Right atrium auricular region (tissue), 2 donors: ENCODE data around the gene UBE2E3. TPM values are rescaled to one million over a fixed set of nuclear protein-coding genes. Genes with fewer than 3 reads are reported as not detected.

Experiments
- DNase-seq: peaks from one replicate; pipeline ENCODE4 v3.0.0-alpha.2; 2019; ENCODE audit warnings: low spot score
- H3K27ac ChIP-seq, 2 donors: fragments of 200-600 bp; sonication (generic); 1 replicate in 1 of 2; 2 replicates in 1 of 2; pipeline ENCODE4 v1.5.1; 2016 to 2019
- H3K27me3 ChIP-seq, 2 donors: fragments of 200-600 bp; sonication (generic); one replicate each; pipeline versions ENCODE4 v1.5.1 to v1.6.0; 2017 to 2019
- H3K36me3 ChIP-seq: fragments of 200-600 bp; sonication (generic); one replicate; pipeline ENCODE4 v1.5.1; 2016
- H3K4me1 ChIP-seq, 2 donors: fragments of 200-600 bp; sonication (generic); one replicate each; pipeline versions ENCODE4 v1.5.1 to v1.6.0; 2017 to 2019
- H3K4me3 ChIP-seq, 2 donors: fragments of 200-600 bp; sonication (generic); 1 replicate in 1 of 2; 2 replicates in 1 of 2; pipeline ENCODE4 v1.5.1; 2017 to 2019; ENCODE audit warnings: mild to moderate bottlenecking in 1 of 2, moderate library complexity in 1 of 2
- H3K9me3 ChIP-seq, 2 donors: fragments of 200-600 bp; sonication (generic); one replicate each; pipeline ENCODE4 v1.5.1; 2019
- CTCF ChIP-seq, 2 donors: fragments of 200-600 bp; sonication (generic); IDR thresholded peaks; one replicate each; pipeline ENCODE4 v1.5.1; 2019; ENCODE audit warnings: antibody characterized with exemption in 2 of 2
- total RNA-seq, 2 donors: library from RNA; depleted of rRNA; stranded (reverse); fragments of >200 nt; gene quantifications; one replicate each; pipeline ENCODE4 v1.1.0, GENCODE V29; 2016

The UBE2E3 gene
- total RNA-seq, 2 donors from 2014 or later, result 48.3 to 57.3 TPM

GRCh38 chr2:181021199-181021789 is 40.9 kb downstream of the UBE2E3 start:
- Histone ChIP-seq H3K4me3 (no peak overlapping the region), H3K27me3 (no peaks in the 10 kb centered on the region), H3K36me3 (no peaks in the 10 kb centered on the region), H3K4me1 (no peaks in the 10 kb centered on the region), H3K9me3 (no peaks in the 10 kb centered on the region), H3K27ac (no peak overlapping the region)
- DNase-seq, result no peak
- no peak for TF ChIP-seq CTCF (IDR thresholded peaks at IDR 0.05)

- Histone ChIP-seq H3K4me3 (no peak overlapping the region), H3K4me1 (no peaks in the 10 kb centered on the region), H3K27me3 (no peaks in the 10 kb centered on the region), H3K9me3 (no peaks in the 10 kb centered on the region), H3K27ac (no peak overlapping the region), H3K36me3 (no peaks in the 10 kb centered on the region)
- no peak for DNase-seq
- no peak for TF ChIP-seq CTCF (IDR thresholded peaks at IDR 0.05)
Observed at GRCh38 chr2:181022652-181023051, 42.2 kb downstream of the UBE2E3 start.

GRCh38 chr2:181025004-181025403 is 44.6 kb downstream of the UBE2E3 start:
- H3K4me3 ChIP-seq, result no peak overlapping the region
- DNase-seq, result no peak
- no peaks in the 10 kb centered on the region for H3K27me3 ChIP-seq
- H3K27ac ChIP-seq, result no peak overlapping the region
- no peak for TF ChIP-seq CTCF (IDR thresholded peaks at IDR 0.05)
- H3K4me1 ChIP-seq, result no peaks in the 10 kb centered on the region
- no peaks in the 10 kb centered on the region for H3K36me3 ChIP-seq
- H3K9me3 ChIP-seq, result no peaks in the 10 kb centered on the region

GRCh38 chr2:181036445-181036844 is 56.0 kb downstream of the UBE2E3 start:
- DNase-seq, result no peak
- no peaks in the 10 kb centered on the region for H3K27me3 ChIP-seq
- no peaks in the 10 kb centered on the region for H3K9me3 ChIP-seq
- no peak for TF ChIP-seq CTCF (IDR thresholded peaks at IDR 0.05)
- no peak overlapping the region for H3K4me3 ChIP-seq
- no peak overlapping the region for H3K27ac ChIP-seq
- no peaks in the 10 kb centered on the region for H3K36me3 ChIP-seq
- no peaks in the 10 kb centered on the region for H3K4me1 ChIP-seq

- no peak for TF ChIP-seq CTCF (IDR thresholded peaks at IDR 0.05)
Observed at GRCh38 chr2:181036848-181037603, 56.6 kb downstream of the UBE2E3 start.

More at GRCh38 chr2:181036848-181037603, 56.6 kb downstream of the UBE2E3 start:
- Histone ChIP-seq H3K27me3 (no peaks in the 10 kb centered on the region), H3K4me3 (no peak overlapping the region), H3K9me3 (no peaks in the 10 kb centered on the region), H3K36me3 (no peaks in the 10 kb centered on the region), H3K4me1 (no peaks in the 10 kb centered on the region), H3K27ac (no peak overlapping the region)
- no peak for DNase-seq
